Measurements from ENCODE around the gene REX1BD. TPM values are rescaled to one million over a fixed set of nuclear protein-coding genes. Genes with fewer than 3 reads are reported as not detected.
A peak's percentile ranks its signal among the peaks of the same experiment; 100 is the strongest.

The REX1BD gene
- total and polyA plus RNA-seq, 2 of the 8 experiments (the other 6 are each of a cell fraction or from before 2014, with no cell fraction given): 56.8 to 62.7 TPM

DNA sequence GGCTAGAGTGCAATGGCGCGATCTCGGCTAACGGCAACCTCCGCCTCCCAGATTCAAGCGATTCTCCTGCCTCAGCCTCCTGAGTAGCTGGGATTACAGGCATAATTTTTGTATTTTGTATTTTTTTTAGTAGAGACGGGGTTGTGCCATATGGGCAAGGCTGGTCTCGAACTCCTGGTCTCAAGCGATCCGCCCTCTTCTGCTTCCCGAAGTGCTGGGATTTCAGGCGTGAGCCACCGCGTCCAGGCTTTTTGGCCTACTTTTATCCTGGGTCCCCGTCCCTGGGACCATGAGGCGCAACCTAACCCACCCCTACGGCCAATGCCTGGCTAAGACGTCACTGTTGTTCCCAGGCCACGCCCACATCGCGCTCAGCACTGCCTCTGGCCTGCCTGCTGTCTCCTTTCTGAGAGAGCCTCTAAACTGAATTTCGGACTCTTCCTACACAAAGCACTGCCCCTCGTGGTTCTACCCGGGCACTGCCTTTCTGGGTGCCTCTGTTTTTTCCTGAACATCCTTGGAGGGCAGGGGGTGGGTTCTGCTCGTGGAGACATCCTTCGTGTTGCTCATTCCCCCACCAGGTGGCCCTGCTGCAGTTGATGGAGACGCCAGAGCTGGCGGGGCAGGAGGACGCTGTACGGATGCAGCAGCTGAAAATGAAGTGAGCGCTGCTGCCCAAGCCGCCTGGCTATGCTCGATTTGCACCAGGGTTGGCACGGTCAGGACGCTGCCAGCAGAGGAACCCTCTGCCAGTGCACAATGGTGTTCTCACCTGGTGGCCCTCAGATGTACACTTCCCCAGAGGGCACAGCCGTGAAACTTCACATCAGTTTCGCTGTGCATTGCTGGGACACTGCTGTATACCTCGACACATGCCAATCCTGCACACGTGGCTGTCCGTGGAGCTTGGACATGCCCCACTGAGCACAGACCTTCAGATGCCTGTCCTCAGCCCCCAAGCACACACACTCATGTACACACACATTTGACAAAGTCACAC, 2.0 kb downstream of the REX1BD start:
- Histone ChIP-seq H3K4ac (replicated peaks; ENCODE audit: insufficient read length, low read depth, low read length) (peak overlapping the region; percentile 94), H2AK5ac (ENCODE audit: low read depth, low read length) (0 out of 2 replicates have a peak overlapping the region, but pooled peaks have one; percentile 18), H4K8ac (ENCODE audit: extremely low read depth, insufficient read depth, low read length) (no peak overlapping the region; the same call in 1 of the 2 replicates), H3K79me2 (ENCODE audit: control insufficient read depth in 1 of 2, insufficient read depth in 2 of 2, low read length in 2 of 2) (no peaks in the 10 kb centered on the region), H4K91ac (replicated peaks; ENCODE audit: insufficient read length, low read length) (peak overlapping the region; percentile 69), H2BK5ac (ENCODE audit: low read depth, low read length) (peak overlapping the region; percentile 91), H3K36me3 (ENCODE audit: control insufficient read depth in 2 of 4, insufficient read depth in 4 of 4, low read length in 3 of 4) (no peaks in the 10 kb centered on the region), H3K4me1 (replicated peaks in 1 of 4; ENCODE audit: control insufficient read depth in 3 of 4, insufficient read depth in 4 of 4, low read length in 3 of 4) (peaks cover 2 to 28% (median 20%) of the 10 kb centered on the region in 4 experiments), H3K23ac (ENCODE audit: insufficient read length) (no peak overlapping the region), H3K14ac (ENCODE audit: insufficient read length) (no peak overlapping the region), H2BK12ac (ENCODE audit: low read depth, low read length) (peak overlapping the region; percentile 77; the same call in 1 of the 2 replicates), H2AFZ (ENCODE audit: low read length) (no peak overlapping the region), H3K56ac (replicated peaks; ENCODE audit: insufficient read length, low read depth, low read length) (no peak overlapping the region), H3K79me1 (ENCODE audit: low read depth, low read length) (no peaks in the 10 kb centered on the region), H3K27ac (ENCODE audit: low read depth, low read length) (peak overlapping the region; percentile 24; the same call in 1 of the 2 replicates), H3K18ac (ENCODE audit: extremely low read depth, low read length) (peak overlapping the region; percentile 54; the same call in 1 of the 2 replicates), H2BK20ac (ENCODE audit: low read length) (no peak overlapping the region), H3K23me2 (ENCODE audit: low read depth, low read length) (peaks cover 17% of the 10 kb centered on the region), H3K27me3 (replicated peaks in 1 of 4; ENCODE audit: control insufficient read depth in 3 of 4, extremely low read depth in 1 of 4, insufficient read depth in 3 of 4, low read length in 3 of 4) (peaks cover 0 to 5% (median 2%) of the 10 kb centered on the region in 4 experiments; a peak in 4 of 7 replicates), H3K9ac (replicated peaks in 1 of 4; ENCODE audit: extremely low read depth in 1 of 4, low read depth in 3 of 4, low read length in 3 of 4) (peak overlapping the region in 3 of 4 experiments; percentile 22 to 89 (median 88); a peak in 5 of 7 replicates), H4K5ac (ENCODE audit: insufficient read length, low read depth, low read length) (peak overlapping the region; percentile 47), H2BK120ac (replicated peaks; ENCODE audit: low read depth, low read length) (no peak overlapping the region), H3K4me3 (ENCODE audit: extremely low read depth in 1 of 4, insufficient read depth in 2 of 4, low read depth in 3 of 4, low read length in 4 of 4) (peak overlapping the region; percentile 78 to 91 (median 84); a peak in 7 of 8 replicates), H2BK15ac (ENCODE audit: low read length) (peak overlapping the region; percentile 65; the same call in 1 of the 2 replicates), H3K4me2 (ENCODE audit: insufficient read depth in 1 of 2, low read depth in 2 of 2, low read length in 2 of 2) (peak overlapping the region; percentile 75 to 95), H3K9me3 (ENCODE audit: insufficient read depth in 2 of 2, low read depth in 1 of 2, low read length in 1 of 2) (no peaks in the 10 kb centered on the region), H4K20me1 (replicated peaks in 1 of 2; ENCODE audit: control insufficient read depth in 1 of 2, insufficient read depth in 2 of 2, low read length in 2 of 2) (peaks cover 0 to 3% of the 10 kb centered on the region in 2 experiments)
- FAIRE-seq: peak; percentile 75
- peak; percentile 93 to 94 for DNase-seq (ENCODE audit: low read depth in 1 of 2, low spot score in 2 of 2)
- 27% methylated on average over 40 of the region's 40 CpGs; no CpG with 5 or more reads in 1 of the 2 experiments for WGBS, 2 experiments (ENCODE audit: extremely low coverage in 1 of 2, insufficient coverage in 1 of 2, insufficient read length in 1 of 2, insufficient replicate concordance in 2 of 2, low coverage in 1 of 2, low lambda C conversion rate in 2 of 2, missing lambda C conversion rate in 1 of 2)
- POLR2A ChIA-PET (ENCODE audit: partially characterized antibody): interaction anchor here (0.8 to 10.3 kb wide), 22 partner anchors 8 to 159 kb away, joined by 3 to 112 read pairs (median 5); partner anchors contain the start of genes CRLF1, ISYNA1, TMEM59L and UBA52
- CTCF ChIA-PET (ENCODE audit: partially characterized antibody): interaction anchor here (0.6 to 12.5 kb wide), 28 partner anchors 9 to 1686 kb away, joined by 3 to 139 read pairs (median 3); partner anchors contain the start of genes FKBP8 and UBA52
- peak; percentile 19; the same call in 1 of the 2 replicates for TF ChIP-seq BACH1 (IDR thresholded peaks at IDR 0.05; ENCODE audit: low read length)
- TF ChIP-seq BCL11A (IDR thresholded peaks at IDR 0.05; ENCODE audit: low read depth in 2 of 2, low read length in 2 of 2): no peak
- TF ChIP-seq CBX5 (IDR thresholded peaks at IDR 0.05; ENCODE audit: low read depth, low read length): no peak
- TF ChIP-seq, protein P1, sequence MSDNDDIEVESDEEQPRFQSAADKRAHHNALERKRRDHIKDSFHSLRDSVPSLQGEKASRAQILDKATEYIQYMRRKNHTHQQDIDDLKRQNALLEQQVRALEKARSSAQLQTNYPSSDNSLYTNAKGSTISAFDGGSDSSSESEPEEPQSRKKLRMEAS (IDR thresholded peaks at IDR 0.05): peak; percentile 86
- peak in 1 of 2 experiments; percentile 11; a peak in 1 of 4 replicates for TF ChIP-seq SIN3A (conservative IDR thresholded peaks at IDR 0.05 in 1 of 2, IDR thresholded peaks at IDR 0.05 in 1 of 2; ENCODE audit: low read depth in 1 of 2, low read length in 2 of 2)
- TF ChIP-seq YY1 (IDR thresholded peaks at IDR 0.05; ENCODE audit: low read depth, low read length): peak; percentile 47; the same call in 1 of the 2 replicates
- peak; percentile 58 to 59; a peak in 1 of 4 replicates for TF ChIP-seq HDAC2 (IDR thresholded peaks at IDR 0.05; ENCODE audit: borderline replicate concordance in 1 of 2, low read depth in 2 of 2, low read length in 2 of 2)
